Measurements from ENCODE around the gene RARB.

- TF ChIP-seq POLR2AphosphoS5 (IDR thresholded peaks at IDR 0.05; ENCODE audit: borderline replicate concordance, low read depth, low read length) (no peak), EZH2 (IDR thresholded peaks at IDR 0.05) (no peak)
These were observed 9.9 kb downstream of the RARB start for GRCh38 chr3:25437953-25438352.
